Fibroblast of lung (primary cell): ENCODE results near the gene TUT1.

Experiments
- EZH2 ChIP-seq: IDR thresholded peaks from 2 replicates; pipeline ENCODE4 v1.5.1; 2012; ENCODE audit warnings: low read length, control low read depth, mild to moderate bottlenecking; ENCODE audit errors: missing control alignments
- TF ChIP-seq, protein P1 (sequence below), 2 donors: IDR thresholded peaks in 1 of 2; conservative IDR thresholded peaks in 1 of 2; 1 replicate in 1 of 2; 2 replicates in 1 of 2; pipeline ENCODE4 v1.5.1; 2011 to 2012; ENCODE audit warnings: low read length in 2 of 2, control low read depth in 1 of 2, inconsistent platforms in 1 of 2, low read depth in 1 of 2, mild to moderate bottlenecking in 1 of 2

GRCh38 chr11:62532096-62532495, 59.2 kb downstream of the TUT1 start:
- TF ChIP-seq, protein P1, sequence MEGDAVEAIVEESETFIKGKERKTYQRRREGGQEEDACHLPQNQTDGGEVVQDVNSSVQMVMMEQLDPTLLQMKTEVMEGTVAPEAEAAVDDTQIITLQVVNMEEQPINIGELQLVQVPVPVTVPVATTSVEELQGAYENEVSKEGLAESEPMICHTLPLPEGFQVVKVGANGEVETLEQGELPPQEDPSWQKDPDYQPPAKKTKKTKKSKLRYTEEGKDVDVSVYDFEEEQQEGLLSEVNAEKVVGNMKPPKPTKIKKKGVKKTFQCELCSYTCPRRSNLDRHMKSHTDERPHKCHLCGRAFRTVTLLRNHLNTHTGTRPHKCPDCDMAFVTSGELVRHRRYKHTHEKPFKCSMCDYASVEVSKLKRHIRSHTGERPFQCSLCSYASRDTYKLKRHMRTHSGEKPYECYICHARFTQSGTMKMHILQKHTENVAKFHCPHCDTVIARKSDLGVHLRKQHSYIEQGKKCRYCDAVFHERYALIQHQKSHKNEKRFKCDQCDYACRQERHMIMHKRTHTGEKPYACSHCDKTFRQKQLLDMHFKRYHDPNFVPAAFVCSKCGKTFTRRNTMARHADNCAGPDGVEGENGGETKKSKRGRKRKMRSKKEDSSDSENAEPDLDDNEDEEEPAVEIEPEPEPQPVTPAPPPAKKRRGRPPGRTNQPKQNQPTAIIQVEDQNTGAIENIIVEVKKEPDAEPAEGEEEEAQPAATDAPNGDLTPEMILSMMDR (conservative IDR thresholded peaks at IDR 0.05 in 1 of 2, IDR thresholded peaks at IDR 0.05 in 1 of 2; ENCODE audit: low read depth in 1 of 2, low read length in 2 of 2), result no peak
- no peak for TF ChIP-seq EZH2
